K562 (cell line): ENCODE measurements around the gene ENKUR. TPM values are rescaled to one million over a fixed set of nuclear protein-coding genes. Genes with fewer than 3 reads are reported as not detected.

Experiments used
- ARNT ChIP-seq, 2 experiments: fragments of 450-650 bp; IDR thresholded peaks; 2 replicates each; pipeline ENCODE4 v1.6.1; 2016; ENCODE audit warnings: mild to moderate bottlenecking in 1 of 2
- BCL6 ChIP-seq: fragments of 250-450 bp; sonication (Bioruptor Pico); IDR thresholded peaks from 2 replicates; pipeline ENCODE4 v1.4.0; 2020
- BRCA1 ChIP-seq, 2 experiments: fragments of 450-650 bp in 1 of 2; sonication (generic) in 1 of 2; formaldehyde crosslinking in 1 of 2; IDR thresholded peaks; 2 replicates each; pipeline versions ENCODE4 v1.5.0 to v1.6.1; 2017 to 2020; ENCODE audit warnings: mild to moderate bottlenecking in 1 of 2, missing genetic modification reagents in 1 of 2
- BRD9 ChIP-seq: fragments of 450-650 bp; IDR thresholded peaks from 2 replicates; pipeline ENCODE4 v1.6.1; 2018; ENCODE audit warnings: low read depth; ENCODE audit not compliant: partially characterized antibody
- CBX8 ChIP-seq: fragments of 200-600 bp; sonication (generic); IDR thresholded peaks from 2 replicates; pipeline ENCODE4 v1.6.1; 2012; ENCODE audit warnings: borderline replicate concordance, mixed run types, low read depth, mild to moderate bottlenecking, moderate library complexity, mixed read lengths, low read length, control low read depth, inconsistent platforms; ENCODE audit not compliant: poor library complexity, severe bottlenecking; ENCODE audit errors: extremely low read depth
- DACH1 ChIP-seq: fragments of 450-650 bp; IDR thresholded peaks from 2 replicates; pipeline ENCODE4 v1.6.1; 2018; ENCODE audit not compliant: partially characterized antibody
- FOXK2 ChIP-seq, 2 experiments: fragments of 450-650 bp; IDR thresholded peaks in 1 of 2; conservative IDR thresholded peaks in 1 of 2; 2 replicates each; pipeline ENCODE4 v1.6.1; 2016; ENCODE audit warnings: low read depth in 2 of 2, mild to moderate bottlenecking in 1 of 2
- HDAC8 ChIP-seq: fragments of 450-650 bp; IDR thresholded peaks from 2 replicates; pipeline ENCODE4 v1.6.1; 2016; ENCODE audit warnings: mild to moderate bottlenecking, missing genetic modification characterization, moderate library complexity, missing compliant biosample characterization
- HNRNPK ChIP-seq: fragments of 200-400 bp; formaldehyde crosslinking; IDR thresholded peaks from one replicate; pipeline ENCODE4 v1.6.1; 2018; ENCODE audit warnings: mild to moderate bottlenecking, low read depth, low read length; ENCODE audit not compliant: poor library complexity, severe bottlenecking
- L3MBTL2 ChIP-seq: fragments of 450-650 bp; IDR thresholded peaks from 2 replicates; pipeline ENCODE4 v1.6.1; 2016; ENCODE audit warnings: mild to moderate bottlenecking, moderate library complexity
- MCM5 ChIP-seq: fragments of 450-650 bp; IDR thresholded peaks from 2 replicates; pipeline ENCODE4 v1.6.1; 2016; ENCODE audit warnings: low read depth
- MTA2 ChIP-seq: fragments of 450-650 bp; IDR thresholded peaks from 2 replicates; pipeline ENCODE4 v1.6.1; 2016; ENCODE audit warnings: low read depth
- NCOA2 ChIP-seq, 2 experiments: fragments of 450-650 bp; IDR thresholded peaks; 2 replicates each; pipeline ENCODE4 v1.6.1; 2018; ENCODE audit warnings: mild to moderate bottlenecking in 2 of 2, moderate library complexity in 1 of 2; ENCODE audit not compliant: partially characterized antibody in 2 of 2
- NFIC ChIP-seq: fragments of 450-650 bp; IDR thresholded peaks from 2 replicates; pipeline ENCODE4 v1.6.1; 2017; ENCODE audit warnings: mild to moderate bottlenecking, inconsistent platforms
- POLR2AphosphoS5 ChIP-seq: IDR thresholded peaks from 2 replicates; pipeline ENCODE4 v1.6.1; 2011; ENCODE audit warnings: mild to moderate bottlenecking, low read depth, low read length, moderate library complexity; ENCODE audit not compliant: control insufficient read depth, insufficient read depth
- PRMT5 ChIP-seq: sonication (generic); formaldehyde crosslinking; IDR thresholded peaks from 2 replicates; pipeline ENCODE4 v1.5.0; 2020; ENCODE audit warnings: missing genetic modification reagents
- RAD51 ChIP-seq: fragments of 450-650 bp; IDR thresholded peaks from 2 replicates; pipeline ENCODE4 v1.7.1; 2016; ENCODE audit warnings: low read depth, mild to moderate bottlenecking, borderline replicate concordance
- SRSF7 ChIP-seq: fragments of 200-400 bp; formaldehyde crosslinking; optimal IDR thresholded peaks from 2 replicates; pipeline ENCODE3; 2017; ENCODE audit warnings: mild to moderate bottlenecking, low read depth, low read length
- XRCC4 ChIP-seq: IDR thresholded peaks from one replicate; pipeline ENCODE4 v1.6.1; 2011; ENCODE audit not compliant: insufficient read depth, insufficient read length; ENCODE audit errors: extremely low read depth
- ZNF274 ChIP-seq: IDR thresholded peaks from 2 replicates; pipeline ENCODE4 v1.6.1; 2011; ENCODE audit warnings: low read depth, mild to moderate bottlenecking, low read length, moderate library complexity, borderline replicate concordance
- ZNF717 ChIP-seq: fragments of 250-450 bp; sonication (Bioruptor Pico); IDR thresholded peaks from 2 replicates; pipeline ENCODE4 v1.5.0; 2021
- polyA plus RNA-seq, 8 experiments: library from polyadenylated mRNA; depleted of rRNA in 4 of 8; stranded (reverse) in 5 of 8; unstranded in 3 of 8; fragments of >200 nt; fragmentation: Nextera tagmentation in 2 of 8; fragmentation: Illumina TruSeq in 1 of 8; extraction: Ambion mirVana in 2 of 8; extraction: Trizol in 1 of 8; gene quantifications; 2 replicates each; pipeline versions ENCODE4 v1.2.1 to v1.2.3, GENCODE V29; 2011 to 2014; ENCODE audit warnings: inconsistent platforms in 1 of 8, missing spikeins in 1 of 8
- total RNA-seq, 7 experiments: library from RNA; depleted of rRNA in 6 of 7; stranded (reverse); fragments of >200 nt in 6 of 7; fragmentation: Illumina TruSeq in 2 of 7; extraction: Trizol in 2 of 7; gene quantifications; 2 replicates each; pipeline versions ENCODE4 v1.2.1 to v1.2.3, GENCODE V29; 2011 to 2021; ENCODE audit warnings: low replicate concordance in 1 of 7
- TF ChIP-seq, protein P1 (sequence below): fragments of 450-650 bp; formaldehyde crosslinking; conservative IDR thresholded peaks from 2 replicates; pipeline ENCODE4 v1.4.0; 2022; ENCODE audit warnings: mild to moderate bottlenecking, missing genetic modification characterization
- TF ChIP-seq, protein P2 (sequence below): fragments of 450-650 bp; IDR thresholded peaks from one replicate; pipeline ENCODE4 v1.6.1; 2018; ENCODE audit warnings: mild to moderate bottlenecking, moderate library complexity; ENCODE audit not compliant: partially characterized antibody
- TF ChIP-seq, protein P3 (sequence below): sonication (generic); formaldehyde crosslinking; IDR thresholded peaks from 2 replicates; pipeline ENCODE4 v1.8.0; 2022; ENCODE audit warnings: missing genetic modification reagents, mild to moderate bottlenecking, borderline replicate concordance

The ENKUR gene
- total and polyA plus RNA-seq, 9 of the 15 experiments (the other 6 are each of a cell fraction or from before 2014, with no cell fraction given) = 0.06 to 0.46 (median 0.20) TPM

DNA sequence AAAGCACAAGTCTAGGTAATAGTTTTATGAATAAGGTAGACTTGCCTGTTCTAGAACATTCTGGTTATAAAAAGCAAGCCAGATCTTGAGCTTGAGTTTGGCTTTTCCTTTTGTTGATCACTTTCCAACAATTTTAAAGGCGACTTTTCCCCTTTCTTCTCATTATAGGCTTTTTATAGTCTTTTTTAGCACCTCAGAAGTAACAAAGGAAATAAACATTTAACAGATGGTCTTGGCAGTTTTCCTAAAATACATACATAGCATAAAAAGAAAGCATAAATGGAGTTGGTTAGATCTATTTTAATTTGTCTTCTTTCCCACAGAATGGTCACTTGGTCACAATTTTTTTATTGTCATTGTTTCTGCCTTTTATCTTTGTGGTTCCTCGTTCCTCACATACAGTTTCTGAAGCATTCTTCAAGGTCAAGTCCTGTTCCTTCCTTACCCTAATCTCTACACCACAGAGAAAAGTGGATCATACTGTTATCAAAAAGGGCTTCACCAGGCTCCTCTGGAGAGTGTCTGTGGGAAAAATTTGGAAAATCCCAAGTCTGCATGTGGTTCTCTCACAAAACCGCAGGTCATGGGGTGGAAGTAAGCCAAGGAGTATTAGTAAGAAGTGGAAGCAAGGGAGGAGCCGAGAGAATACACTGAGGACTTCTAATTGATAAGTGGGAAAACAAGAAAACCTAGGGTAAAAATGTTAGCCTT is 31.8 kb upstream of the ENKUR start (continued):
- TF ChIP-seq, protein P1, sequence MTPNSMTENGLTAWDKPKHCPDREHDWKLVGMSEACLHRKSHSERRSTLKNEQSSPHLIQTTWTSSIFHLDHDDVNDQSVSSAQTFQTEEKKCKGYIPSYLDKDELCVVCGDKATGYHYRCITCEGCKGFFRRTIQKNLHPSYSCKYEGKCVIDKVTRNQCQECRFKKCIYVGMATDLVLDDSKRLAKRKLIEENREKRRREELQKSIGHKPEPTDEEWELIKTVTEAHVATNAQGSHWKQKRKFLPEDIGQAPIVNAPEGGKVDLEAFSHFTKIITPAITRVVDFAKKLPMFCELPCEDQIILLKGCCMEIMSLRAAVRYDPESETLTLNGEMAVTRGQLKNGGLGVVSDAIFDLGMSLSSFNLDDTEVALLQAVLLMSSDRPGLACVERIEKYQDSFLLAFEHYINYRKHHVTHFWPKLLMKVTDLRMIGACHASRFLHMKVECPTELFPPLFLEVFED (CRISPR knock-in tag) = no peak
- TF ChIP-seq, protein P2, sequence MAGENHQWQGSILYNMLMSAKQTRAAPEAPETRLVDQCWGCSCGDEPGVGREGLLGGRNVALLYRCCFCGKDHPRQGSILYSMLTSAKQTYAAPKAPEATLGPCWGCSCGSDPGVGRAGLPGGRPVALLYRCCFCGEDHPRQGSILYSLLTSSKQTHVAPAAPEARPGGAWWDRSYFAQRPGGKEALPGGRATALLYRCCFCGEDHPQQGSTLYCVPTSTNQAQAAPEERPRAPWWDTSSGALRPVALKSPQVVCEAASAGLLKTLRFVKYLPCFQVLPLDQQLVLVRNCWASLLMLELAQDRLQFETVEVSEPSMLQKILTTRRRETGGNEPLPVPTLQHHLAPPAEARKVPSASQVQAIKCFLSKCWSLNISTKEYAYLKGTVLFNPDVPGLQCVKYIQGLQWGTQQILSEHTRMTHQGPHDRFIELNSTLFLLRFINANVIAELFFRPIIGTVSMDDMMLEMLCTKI = no peak
- TF ChIP-seq NCOA2 (IDR thresholded peaks at IDR 0.05; ENCODE audit: partially characterized antibody in 2 of 2) = no peak
- TF ChIP-seq ARNT (IDR thresholded peaks at IDR 0.05) = peak in 1 of 2 experiments; percentile 17; a peak in 1 of 4 replicates
- no peak for TF ChIP-seq ZNF717
- TF ChIP-seq DACH1 = no peak
- TF ChIP-seq MTA2 = peak; percentile 71
- TF ChIP-seq CBX8 = no peak
- no peak for TF ChIP-seq BRCA1 (IDR thresholded peaks at IDR 0.05)
- TF ChIP-seq BRCA1 (CRISPR knock-in tag; IDR thresholded peaks at IDR 0.05) = no peak
- no peak for TF ChIP-seq MCM5
- TF ChIP-seq BCL6 (CRISPR knock-in tag) = no peak
- TF ChIP-seq BRD9 = no peak
- TF ChIP-seq SRSF7 = no peak
- TF ChIP-seq XRCC4 = no peak
- no peak for TF ChIP-seq L3MBTL2
- no peak for TF ChIP-seq ZNF274
- TF ChIP-seq RAD51 = no peak
- TF ChIP-seq HNRNPK = no peak
- TF ChIP-seq, protein P3, sequence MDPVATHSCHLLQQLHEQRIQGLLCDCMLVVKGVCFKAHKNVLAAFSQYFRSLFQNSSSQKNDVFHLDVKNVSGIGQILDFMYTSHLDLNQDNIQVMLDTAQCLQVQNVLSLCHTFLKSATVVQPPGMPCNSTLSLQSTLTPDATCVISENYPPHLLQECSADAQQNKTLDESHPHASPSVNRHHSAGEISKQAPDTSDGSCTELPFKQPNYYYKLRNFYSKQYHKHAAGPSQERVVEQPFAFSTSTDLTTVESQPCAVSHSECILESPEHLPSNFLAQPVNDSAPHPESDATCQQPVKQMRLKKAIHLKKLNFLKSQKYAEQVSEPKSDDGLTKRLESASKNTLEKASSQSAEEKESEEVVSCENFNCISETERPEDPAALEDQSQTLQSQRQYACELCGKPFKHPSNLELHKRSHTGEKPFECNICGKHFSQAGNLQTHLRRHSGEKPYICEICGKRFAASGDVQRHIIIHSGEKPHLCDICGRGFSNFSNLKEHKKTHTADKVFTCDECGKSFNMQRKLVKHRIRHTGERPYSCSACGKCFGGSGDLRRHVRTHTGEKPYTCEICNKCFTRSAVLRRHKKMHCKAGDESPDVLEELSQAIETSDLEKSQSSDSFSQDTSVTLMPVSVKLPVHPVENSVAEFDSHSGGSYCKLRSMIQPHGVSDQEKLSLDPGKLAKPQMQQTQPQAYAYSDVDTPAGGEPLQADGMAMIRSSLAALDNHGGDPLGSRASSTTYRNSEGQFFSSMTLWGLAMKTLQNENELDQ (CRISPR knock-in tag) = no peak
- TF ChIP-seq POLR2AphosphoS5 = peak; percentile 57; the same call in 1 of the 2 replicates
- no peak for TF ChIP-seq PRMT5 (CRISPR knock-in tag)
- no peak for TF ChIP-seq HDAC8 (tag)
- TF ChIP-seq FOXK2 (conservative IDR thresholded peaks at IDR 0.05 in 1 of 2, IDR thresholded peaks at IDR 0.05 in 1 of 2; ENCODE audit: low read depth in 2 of 2) = no peak
- peak; percentile 72 for TF ChIP-seq NFIC
